ENCODE measurements around the gene ATP2B2.

Gene ATP2B2

DNA sequence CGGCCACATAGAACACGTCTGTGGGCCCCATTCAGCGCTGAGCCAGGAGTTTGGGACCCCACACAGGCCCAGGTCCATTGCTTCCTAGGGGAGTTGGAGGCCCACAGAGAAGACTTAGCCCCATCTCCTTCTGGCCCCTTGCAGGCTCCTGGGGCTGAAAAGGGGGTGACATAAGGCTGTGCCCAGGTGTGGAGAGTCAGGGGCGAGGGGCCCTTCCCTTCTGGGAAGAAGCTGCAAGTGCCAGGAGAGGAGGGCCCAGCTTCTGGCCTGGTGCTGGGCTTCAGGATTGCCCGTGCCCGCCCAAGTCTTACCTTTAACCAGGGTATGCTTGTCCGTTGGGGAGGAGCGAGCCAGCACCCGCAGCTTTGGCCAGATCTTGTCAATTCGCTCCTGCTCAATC, 155.6 kb downstream of the ATP2B2 start:
- DNase-seq = no peak

DNA sequence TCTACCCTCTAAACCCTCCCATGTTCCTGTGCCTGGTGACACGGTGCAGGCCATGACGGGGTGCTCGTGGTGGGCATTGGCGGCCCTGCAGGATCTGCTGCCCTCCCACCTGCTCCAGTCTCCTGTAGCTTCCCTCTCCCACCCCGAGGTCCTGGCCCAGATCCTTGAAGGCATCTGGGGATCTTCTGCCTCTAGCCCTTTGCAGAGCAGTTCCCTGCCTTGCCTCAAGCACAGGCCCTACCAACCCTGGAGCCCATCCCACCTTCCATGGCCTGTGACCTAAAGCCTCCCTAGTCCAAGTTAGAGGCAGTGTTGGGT, 157.0 kb downstream of the ATP2B2 start:
- no peak for DNase-seq

DNA sequence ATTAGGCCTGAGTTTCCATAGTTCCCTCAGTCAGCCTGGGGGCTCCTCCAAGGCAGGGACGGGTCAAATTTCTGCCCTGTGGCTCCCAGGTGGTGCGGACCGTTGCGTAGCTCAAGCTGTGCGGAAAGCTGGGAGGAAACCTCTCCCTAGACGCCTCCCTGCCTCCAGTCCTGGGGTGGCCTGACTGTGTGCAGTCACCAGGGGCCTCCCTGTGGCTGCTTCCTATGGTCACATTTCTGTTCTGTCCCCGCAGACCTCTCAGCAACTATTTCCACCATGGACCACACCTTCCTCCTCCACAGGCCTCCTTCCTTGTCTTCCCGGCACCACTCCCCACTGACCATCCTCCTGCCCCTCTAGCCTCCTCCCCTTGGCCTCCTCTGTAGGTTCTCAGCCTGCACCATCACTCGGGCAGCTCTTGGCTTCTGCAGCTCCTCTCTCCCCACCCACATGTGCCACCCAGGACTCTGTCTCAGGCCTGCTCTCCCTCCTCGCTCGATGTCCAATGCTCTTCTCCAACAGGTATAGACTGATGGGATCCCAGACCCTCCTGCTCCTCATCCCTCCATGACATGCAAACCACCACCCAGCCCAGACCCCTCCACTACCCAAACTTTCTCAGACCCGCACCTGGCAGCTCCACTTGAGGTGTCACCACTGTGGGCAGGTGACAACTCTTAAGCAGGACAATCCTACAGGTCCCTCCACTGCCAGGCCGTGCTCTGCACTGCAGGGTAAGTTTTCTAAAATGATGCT, 157.6 kb downstream of the ATP2B2 start:
- DNase-seq = no peak

DNA sequence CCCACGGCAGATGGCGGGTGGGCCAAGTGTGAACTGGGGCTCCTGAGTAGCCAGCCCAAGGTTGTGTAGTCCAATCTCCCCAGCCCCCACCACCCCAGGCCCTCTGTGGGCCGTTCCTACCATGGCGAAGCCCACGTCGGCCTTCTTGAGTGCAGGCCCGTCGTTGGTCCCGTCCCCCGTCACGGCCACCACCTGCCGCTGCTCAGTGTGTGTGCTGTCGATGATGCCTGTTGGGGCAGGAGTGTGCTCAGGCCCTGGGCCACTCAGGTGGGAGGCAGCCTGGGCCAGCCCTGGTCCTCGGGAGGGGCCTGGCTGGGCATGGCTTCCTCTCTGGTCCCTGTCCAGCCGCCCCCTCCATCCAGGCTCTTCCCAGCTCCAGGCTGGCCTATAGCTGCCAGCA, 159.5 kb downstream of the ATP2B2 start:
- DNase-seq = no peak

DNA sequence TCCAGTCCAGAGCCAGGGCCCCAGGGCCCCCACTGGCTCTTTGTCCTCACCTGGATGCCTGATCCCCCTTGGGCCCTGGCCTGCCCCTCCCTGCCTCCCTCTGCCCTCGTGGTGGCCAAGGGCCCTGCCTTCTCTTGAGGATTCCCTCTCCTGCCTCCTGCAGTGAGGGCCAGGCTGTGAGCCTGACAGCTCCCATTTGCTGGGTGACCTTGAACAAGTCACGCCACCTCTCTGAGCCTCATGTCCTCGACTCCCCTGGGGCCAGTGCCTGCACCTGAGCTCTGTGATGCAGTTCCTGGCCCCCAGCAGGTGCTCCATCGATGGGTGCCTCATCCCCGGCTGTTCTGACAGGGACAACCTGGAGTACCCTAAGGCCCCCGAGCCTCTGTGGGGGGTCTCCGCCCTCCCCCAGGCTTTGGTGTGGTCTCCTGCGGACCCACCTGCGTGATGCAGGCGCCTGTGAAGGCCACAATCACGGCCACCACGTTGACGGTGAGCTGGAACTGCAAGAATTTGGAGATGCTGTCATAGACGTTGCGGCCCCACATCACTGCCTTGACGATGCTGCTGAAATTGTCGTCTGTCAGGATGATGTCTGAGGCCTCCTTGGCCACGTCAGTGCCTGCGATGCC, 160.3 kb downstream of the ATP2B2 start:
- DNase-seq = no peak

DNA sequence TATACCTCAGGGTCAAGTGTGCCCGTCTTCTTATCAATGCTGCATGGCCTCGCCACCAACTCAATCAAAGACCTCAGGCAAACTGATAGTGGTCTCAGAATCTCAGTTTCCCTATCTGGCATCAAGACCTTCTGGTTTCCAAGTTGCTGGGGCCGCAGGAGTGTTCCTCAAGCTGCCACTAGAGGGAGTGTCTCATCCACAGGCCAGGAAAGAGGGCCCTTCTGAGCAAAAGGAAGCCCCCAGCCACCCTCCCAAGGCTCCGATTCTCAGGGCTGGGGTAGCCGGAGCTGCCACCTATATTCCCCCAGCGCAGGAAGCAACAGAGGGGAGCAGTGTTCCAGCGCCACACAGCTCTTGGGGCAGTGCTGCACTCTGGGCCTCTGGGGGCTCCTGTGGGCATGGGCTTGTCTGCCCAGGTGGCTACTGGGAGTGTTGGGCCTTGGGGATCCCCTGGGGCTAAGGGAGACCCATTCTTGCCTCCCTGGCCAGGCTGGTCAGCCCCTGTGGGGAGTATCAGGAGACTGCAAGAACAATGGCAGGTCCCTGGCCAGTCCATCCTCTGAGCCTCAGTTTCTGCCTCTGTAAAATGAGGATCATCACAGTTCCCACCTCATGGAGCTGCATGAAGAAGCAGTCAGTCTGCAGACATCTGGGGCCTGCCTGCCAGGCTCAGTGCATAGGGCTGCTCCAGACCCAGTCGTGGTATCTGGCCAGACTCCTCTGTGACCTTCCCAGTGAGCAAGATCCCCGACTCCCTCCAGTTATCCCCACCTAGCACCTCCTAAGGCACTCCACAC, 161.0 kb downstream of the ATP2B2 start:
- DNase-seq = peak in 31 of 58 donors; percentile 4 to 55 (median 24)

DNA sequence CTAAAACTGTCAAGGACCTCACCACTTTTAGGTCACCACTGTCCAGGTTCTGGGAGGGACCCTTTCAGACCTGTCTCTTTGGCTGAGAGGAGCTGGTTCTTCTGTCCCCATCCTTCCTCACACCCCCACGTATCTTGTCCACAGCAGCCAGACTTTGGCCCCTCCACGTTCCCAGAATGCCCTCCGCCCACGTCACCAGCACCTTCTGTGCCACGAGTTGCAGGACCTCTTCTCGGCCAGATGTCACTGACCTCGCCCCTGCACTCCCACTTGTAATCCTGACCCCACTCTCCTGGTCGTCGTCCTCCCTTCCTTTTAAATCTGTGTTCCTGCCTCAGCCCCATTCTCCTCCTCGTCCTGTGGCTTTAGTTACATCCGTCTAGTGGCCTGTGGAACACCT, 161.9 kb downstream of the ATP2B2 start:
- no peak for DNase-seq

DNA sequence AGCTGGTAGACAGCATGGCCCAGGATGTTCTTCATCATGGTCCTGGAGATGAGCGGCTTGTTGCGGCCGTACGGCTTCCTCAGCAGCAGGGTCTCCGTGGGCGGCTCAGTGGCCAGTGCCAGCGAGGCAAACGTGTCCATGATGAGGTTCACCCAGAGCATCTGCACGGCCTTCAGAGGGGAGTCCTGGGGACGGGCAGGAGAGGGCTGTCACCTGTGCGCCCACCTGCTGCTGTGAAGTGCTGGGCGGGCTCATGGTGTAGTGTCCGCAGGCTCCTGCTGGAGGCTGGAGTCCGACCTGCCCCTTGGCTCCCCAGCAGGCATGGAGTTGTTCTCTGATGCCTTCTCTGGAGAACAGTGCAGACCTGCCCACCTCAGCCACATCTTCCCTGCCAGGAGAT, 162.6 kb downstream of the ATP2B2 start:
- no peak for DNase-seq

DNA sequence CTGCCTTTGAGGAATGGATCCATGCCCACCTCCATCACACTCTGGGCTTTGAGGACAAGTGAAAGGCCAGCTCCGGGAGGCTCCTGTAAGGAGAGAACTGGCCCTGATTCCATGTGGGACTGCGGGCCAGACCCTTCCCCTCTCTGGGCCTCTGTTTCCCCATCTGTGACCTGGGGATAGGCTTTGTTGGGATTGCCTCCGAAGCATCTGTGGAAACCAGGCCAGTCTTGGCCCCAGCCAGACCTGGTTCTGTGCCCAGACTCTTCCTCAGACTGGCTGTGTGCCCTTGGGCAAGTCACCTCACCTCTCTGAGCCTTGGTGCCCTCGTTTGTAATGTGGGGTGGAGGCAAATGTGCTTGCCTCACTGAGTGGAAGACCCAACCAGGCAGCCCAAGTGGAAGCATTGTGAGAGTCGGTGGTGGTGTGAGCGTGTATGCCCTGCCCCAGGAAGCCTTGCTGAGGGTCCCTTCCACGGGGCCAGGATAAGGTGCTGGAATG, 163.4 kb downstream of the ATP2B2 start:
- DNase-seq = no peak

DNA sequence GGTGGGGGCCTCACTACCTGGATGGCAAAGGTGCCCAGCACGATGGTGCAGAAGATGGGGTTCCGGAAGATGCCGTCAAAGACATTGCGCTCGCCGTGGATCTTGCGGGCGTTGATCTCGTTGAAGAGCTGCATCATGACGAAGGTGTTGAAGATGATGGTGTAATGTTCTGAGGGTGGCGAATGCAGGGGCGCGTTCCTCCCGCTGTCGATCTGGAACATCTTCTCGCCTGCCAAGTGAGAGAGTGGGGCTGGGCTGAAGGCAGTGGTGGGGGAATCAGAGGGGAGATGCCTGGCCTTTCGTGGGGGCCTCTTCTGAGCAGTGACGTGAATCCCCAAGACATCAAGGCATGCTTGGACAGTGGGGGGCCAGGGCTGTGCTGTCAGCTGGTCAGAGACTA, 164.9 kb downstream of the ATP2B2 start:
- peak in 13 of 58 donors; percentile 5 to 50 (median 25) for DNase-seq

DNA sequence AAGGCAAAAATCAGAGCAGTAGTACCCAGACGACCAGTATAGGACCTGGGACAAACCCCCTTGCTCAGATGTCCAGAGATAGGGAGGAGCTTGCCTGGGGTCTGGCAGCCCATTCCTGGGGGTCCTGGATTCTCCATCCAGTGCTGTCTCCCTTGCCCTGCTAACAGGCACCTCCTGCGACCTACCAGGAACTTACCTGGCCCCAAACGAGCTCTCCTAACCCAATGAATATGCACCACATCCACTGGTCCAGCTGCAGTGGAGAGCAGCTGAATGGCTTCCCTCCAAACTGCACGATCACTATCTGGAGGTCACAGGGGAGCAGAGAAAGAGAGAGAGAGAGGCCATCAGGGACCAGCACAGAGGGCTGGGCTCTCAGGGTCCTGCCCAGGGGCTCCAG, 165.3 kb downstream of the ATP2B2 start:
- DNase-seq = no peak

DNA sequence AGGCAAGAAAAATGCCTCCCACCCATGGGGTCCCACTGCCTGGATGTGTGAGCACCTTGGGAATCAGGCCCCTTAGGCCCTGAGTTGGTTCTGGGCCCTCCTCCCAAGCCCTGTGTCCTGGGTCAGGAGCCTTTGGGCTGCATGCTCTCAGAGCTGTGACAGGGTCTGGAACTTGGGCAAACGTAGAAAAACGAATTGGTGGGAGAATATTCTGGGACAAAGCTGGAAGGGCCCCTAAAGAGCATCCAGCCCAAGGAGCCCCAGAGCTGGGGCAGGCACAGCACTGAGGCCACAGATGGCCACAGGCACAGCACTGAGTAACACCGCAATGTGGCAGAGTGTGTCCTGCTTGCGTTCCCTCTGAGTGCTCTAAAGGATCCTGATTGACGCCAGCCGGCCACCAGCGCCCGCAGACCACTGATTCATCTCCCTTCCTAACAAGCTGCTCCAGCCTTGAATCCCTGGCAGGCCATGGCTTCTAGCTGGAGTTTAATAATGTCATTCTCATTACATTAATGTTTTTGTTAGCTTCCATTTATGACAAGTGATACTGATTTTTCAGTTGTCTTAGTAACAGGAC, 165.9 kb downstream of the ATP2B2 start:
- DNase-seq = no peak

DNA sequence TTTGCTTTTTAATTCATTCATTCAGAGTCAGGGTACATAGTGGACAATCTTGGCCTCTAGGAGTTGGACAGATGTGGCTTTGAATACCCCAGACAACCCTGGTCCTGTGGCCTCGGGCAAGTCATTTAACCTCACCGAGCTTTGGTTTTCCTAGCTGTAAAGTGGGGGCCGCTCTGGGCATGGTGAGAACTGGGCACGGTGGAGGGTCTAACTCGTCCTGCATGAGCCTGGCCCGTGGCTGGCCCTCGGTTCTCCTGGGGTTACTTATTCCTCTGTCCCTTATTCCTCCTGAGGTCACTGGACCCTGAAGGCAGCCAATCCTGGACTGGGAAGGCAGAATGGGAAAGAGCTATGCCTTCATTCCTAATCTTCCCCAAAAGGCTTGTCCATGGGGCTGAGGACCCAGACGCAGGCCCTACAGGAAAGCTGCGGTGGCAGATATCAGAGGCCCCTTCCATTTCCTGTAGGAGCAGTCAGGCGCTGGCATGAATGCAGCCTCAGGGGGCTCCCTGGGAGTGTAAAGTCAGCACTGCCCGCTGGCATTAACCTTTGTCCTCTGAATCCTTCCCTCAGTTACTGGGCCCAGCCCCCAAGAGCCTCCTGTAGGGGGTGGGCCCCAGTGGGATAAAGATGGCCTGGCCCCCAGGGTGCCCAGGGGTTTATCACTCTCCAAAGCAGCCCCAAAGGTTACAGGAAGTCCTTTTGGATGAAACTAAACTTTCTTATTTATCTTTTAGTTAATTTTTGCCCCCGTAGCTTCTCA, 166.6 kb downstream of the ATP2B2 start:
- DNase-seq = no peak

DNA sequence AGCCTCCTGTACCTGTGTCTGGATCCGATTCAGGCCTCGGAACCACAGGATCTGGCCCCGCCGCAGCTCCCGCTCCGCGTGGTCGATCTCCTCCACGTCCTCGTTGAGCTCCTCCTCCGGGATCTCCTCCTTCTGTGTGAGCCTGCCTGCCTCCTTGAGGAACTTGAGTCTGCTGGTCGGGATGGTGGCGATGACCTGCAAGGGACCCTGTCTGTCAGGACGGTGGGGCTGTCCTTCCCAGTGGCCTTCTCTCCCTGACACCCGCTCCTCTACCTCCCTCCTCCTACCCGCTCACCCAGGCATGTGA, 167.3 kb downstream of the ATP2B2 start:
- DNase-seq = no peak

DNA sequence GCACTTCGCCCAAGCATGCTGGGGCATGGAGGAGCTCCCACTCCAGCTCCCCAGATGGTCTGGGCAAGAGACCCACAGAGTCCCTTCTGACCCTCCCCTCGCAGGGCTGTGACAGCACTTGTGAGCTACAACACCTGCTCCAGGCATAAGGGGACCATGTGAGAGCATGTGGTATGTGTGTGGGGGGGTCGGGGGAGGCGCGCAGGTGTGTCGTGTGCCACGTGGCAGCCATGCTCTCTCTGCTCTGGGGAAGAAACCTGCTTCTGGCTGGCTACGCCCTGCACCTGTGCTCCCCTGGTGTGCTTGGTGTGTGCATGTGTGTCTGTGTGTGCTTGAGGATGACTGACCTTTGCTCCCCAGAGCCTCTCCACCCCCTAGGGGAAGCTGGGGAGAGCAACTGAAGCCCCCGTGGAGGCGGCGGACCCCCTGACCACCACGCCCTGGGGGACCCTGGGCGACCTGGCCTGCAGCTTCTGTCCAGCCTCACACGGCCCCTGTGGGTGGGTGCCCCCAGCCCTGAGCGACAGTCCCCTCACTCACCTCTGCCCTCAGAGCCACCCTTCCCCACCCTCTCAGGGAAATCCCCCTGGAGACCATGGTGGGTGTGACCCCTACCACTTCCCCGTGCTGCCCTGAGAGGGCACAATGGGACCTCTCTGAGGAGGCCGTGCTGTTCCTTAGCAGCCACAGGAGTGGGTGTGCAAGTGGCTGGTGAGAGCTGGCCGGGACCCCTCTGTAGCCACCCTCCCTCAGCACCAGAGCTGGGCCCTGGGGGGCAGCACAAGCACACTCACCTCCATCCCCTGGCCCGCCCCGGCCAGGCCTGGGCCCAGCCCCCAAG, 167.8 kb downstream of the ATP2B2 start:
- no peak for DNase-seq

DNA sequence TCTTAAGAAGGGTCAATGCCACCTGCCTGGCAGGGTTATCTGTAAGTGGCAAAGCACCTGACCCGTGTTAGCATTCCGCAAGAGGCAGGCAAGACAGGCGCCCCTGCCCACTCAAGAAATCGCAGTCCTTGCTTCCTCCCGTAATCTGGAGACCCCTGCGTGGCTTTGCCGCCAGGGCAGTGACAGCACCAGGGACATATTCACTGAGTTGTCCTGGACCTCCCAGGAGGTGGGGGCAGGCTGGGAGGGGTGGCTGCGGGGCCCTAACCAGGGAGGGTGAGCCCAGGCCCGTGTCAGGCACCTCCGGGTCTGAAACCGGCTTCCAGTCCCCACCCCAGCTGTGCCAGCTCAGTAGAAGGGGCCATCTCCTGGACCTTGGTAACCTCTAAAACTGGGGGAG, 168.6 kb downstream of the ATP2B2 start:
- DNase-seq = no peak

DNA sequence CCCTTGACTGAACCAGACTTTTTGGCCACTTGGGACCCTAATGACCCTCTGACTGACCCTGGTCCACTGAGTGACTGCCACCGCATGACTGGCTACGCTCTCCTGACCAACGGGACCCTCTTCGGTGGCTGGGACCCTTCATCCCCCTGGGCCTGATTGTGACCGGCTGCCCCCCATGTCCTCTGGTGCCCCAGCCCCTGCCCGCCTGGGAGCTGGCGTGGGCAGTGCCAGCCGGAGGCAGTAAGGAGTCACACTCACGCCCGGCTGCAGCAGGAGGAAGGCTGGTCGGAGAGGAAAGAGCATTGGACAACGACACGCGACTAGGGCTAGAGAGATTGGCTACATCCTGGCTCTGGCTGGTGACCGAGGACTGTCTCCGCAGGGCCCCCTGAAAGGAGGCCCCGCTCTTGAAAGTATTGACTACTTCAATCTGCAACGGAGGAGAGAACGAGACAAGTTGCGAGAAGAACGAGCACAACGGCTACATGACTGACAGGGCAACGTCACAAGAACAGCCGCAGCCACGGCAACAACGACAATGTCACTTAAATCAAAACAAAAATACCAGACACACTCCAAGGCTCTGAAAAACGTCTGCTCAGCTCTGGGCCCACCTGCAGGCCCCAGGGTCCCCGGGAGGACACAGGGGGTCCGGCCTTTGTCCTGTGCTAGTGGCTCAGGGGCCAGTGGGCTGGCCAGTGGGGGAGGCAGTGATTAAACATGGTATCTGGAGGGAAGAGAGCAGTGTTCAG, 169.3 kb downstream of the ATP2B2 start:
- DNase-seq = no peak

DNA sequence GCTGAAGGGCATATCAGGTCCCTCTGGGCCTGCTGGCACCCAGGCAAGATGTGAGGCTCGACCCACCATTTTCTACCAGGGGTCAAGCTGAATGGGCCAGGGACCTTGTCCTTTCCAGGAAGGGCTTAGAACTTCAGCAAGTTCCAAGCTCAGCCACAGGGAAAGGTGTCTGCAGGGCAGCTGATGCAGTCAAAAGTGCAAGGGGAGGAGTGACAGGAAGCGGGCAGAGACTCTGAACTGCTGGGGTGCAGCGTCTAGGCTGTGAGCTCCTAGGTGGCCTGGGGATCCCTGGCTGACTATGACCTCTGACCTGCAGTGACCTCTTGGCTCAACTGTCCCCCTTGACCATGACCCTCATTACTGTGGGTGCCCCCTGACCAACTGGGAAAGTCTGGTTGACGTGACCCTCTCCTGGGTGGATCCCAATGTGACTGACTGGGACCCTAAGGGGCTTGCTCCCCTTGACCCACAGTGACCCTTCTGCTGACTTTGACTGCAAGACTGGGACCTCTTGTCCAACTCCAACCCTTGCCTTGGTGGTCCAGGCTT, 170.1 kb downstream of the ATP2B2 start:
- DNase-seq = no peak

DNA sequence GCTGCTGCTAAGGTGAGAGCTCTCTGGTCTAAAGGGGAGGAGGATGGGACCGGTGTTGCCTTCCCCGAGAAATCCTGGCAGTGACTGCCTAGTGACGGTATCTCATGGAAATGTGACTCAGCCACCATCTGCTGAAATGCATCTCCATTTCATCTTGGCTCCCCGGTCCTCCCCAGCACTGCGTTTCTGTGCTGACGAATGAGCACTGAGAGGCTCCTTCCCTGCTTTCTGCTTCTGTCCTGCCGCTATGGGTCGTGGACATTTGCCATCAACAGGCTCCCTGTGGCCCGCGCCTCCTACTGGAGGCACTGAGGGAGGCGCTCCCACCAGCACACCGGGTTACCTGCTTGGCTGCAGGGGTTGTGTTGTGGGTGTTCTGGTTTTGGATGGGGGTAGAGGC, 170.9 kb downstream of the ATP2B2 start:
- peak in 46 of 58 donors; percentile 8 to 80 (median 42) for DNase-seq

All from anterior cingulate cortex (tissue), 58 donors.